Measurements from ENCODE around the gene MYO5C.
A peak's percentile ranks its signal among the peaks of the same experiment; 100 is the strongest.
"Not testable (repeated sequence)": the region's sequence is repeated elsewhere in the genome, so short reads cannot be mapped to it uniquely, and the experiment has no call there.

MYO5C gene

DNA sequence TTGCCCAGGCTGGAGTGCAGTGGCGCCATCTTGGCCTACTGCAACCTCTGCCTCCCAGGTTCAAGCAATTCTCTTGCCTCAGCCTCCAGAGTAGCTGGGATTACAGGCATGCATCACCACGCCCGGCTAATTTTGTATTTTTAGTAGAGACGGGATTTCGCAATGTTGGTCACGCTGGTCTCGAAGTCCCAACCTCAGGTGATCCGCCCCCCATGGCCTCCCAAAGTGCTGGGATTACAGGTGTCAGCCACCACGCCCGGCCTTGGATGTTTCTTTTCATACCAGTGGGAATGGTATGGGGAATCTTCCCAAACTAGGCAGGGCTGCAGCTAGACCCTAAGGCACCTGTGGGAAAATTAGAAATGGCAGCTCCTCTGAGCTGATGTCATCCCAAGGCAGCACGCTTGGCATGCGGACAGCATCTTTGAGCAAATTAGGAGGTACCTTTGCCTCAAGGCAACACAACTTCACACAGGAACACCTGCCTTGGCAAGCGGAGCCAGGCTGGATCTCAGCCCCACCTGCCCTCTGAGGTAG, 56.5 kb downstream of the MYO5C start:
- not testable (repeated sequence) for DNase-seq (ENCODE audit: low read depth)

DNA sequence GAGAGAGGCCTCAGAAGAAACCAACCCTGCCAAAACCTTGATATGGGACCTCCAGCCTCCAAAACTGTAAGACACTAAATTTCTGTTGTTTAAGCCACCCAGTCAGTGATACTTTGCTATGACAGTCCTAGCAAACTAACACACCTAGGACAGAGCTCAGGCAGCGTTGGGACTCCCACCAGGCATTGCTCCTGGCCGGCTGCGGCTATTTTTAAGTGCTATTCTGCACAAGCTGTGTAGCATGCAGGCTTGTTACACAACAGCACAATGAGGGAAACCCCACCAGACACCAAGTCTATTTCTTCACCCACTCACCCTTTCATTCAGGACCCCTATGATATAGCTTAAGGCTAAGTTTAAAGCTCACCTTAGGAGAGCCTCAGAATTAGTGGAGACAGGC, 57.5 kb downstream of the MYO5C start:
- DNase-seq (ENCODE audit: low read depth): no peak

DNA sequence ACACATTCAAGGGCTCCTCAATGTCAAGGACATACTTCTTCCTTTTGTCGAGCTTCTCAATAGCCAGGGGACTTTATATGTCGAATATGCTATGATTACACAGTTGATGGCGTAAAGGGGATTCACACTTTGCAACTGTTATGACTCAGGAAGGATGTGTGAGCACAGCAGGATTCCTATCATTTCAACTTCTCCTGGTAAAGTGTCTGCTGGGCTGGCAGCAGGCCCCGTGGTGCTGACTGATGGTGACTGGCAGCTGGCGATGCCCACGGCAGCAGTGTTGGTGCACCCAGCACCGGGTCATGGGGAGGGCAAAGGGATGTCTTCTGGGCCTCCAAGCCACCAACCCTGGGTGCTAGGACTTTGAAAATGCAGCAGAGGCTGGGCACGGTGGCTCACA, 59.6 kb downstream of the MYO5C start:
- no peak for DNase-seq (ENCODE audit: low read depth)

DNA sequence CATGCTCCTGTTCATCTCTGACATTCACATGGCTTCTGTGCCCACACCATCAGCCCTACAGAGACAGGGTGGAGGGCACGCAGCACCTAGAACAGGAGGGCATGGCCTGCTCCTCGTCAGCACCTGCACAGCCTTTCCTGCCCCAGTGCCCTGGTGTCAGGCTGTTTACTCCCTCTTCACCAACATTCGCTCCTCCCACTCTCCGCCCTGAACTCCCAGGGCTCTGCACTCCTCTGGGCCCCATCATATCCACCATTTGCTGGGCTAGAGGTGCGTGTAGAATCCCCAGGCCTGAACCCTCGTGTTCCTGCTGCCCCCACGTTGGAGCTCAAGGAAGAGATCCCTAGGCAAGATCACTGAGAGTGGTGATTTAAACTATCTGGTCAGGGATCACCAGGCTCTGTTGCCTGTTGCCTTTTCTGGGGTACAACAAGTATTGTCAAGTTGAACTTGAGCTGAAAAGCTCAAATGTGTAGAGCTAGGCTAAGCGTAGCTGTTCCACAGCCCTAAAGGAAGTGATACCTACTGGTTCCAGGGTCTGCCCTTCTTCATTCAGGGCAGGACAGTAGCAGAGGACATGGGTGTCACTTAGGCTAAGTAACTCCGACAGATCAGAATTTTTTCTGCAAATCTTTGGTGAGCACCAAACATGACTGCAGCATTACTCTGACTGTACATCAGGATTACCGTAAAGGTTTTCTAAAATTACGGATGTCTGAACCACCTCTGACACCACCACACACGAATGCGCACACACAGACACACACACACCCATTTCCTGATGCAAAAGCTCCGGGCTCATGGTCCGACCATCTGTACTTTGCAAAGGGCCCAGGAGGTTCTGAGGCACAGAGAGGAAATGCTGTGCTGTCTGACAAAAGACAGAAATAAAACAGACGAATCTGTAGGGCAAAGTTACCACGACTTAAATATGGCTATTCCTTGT, 60.7 kb downstream of the MYO5C start:
- DNase-seq (ENCODE audit: low read depth): no peak

DNA sequence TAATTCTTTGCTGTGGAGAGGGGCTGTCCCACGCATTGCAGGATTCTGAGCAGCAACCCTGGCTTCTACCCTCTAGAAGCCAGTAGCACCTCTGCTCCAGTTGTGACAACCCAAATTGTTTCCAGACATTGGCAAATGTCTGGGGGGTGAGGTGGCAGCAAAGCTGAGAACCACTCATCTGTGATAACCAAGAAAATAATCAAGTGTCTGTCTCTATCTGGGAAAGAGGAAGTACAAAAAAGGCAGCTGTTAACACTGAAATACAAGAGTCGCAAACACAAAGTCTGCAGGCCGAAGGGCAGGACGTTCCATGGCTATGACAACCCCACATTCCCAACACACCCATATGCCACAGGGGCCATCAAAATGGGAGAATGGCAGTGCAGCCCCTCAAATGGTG, 62.2 kb downstream of the MYO5C start:
- DNase-seq (ENCODE audit: low read depth): no peak

DNA sequence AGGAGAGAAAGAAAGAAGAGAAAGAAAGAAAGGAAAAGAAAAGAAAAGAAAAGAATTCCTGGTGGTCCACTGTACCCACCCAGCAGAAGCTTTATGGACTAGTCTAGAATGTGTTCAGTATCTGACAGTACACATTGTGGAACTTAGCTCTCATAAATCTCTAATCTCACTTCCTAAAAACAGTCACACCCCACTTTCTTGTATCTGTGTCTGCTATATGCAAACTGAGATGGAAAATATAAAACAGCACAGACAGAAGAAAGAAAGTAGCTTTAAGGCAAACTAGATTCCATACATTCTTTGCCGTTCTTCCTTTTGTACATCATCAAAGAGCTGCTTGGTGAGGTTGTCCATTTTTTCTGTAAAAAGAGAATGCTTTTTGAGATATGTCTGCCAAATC, 63.3 kb downstream of the MYO5C start:
- no peak for DNase-seq (ENCODE audit: low read depth)

DNA sequence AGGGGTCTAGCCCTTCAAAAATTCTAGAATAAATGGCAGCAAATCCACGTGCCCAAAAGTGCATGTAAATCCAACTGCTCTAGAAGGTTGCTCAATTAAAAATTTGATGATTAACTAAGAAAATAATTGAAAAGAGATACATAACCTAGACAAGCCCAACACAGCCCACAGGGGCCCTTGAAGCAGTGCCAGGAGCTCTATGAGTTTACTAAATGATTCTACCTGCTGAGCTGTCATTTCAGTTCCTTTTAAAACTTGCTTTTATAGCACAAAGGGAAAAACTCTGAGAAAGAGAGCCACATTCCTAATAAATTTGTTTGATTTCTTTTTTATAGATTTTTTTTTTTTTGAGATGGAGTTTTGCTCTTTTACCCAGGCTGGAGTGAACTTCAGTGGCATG, 65.5 kb downstream of the MYO5C start:
- DNase-seq (ENCODE audit: low read depth): no peak

DNA sequence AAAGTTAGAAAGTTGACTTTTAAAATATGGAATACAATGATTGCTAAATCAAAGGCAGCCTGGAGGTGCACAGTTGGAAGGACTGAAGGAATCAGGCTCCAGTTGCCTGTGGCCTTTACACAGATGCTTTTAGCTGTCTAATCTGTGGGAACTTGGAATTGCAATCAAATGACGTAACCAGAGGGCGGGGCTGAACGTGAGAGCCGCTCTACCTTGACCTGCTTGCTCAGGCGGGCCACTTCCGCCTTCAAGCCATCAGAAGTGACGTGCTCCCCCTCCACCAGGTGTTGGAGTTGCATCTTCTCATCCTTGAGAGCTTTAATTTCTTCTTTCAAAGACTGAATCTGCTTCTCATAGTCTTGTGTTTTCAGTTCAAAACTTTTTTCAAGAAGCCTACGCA, 66.7 kb downstream of the MYO5C start:
- no peak for DNase-seq (ENCODE audit: low read depth)

DNA sequence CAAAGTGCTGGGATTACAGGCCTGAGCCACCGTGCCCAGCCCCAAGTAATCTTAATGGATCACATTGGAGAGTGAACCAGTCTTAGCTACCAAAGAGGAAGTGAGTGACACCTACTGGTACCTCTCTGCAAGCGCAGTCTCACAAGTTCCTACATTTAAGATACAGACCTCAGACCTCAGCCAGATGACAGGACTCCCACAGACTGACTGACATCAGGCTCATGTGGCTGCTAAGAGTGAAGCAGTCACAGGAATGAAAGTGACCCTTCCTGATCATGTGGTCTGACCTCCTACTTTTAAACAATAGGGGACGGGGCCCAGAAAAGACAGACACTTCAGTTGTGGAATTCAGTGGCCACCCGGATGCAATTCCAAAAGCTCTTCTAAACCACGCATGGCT, 68.1 kb downstream of the MYO5C start:
- peak; percentile 29 for DNase-seq (ENCODE audit: low read depth)

DNA sequence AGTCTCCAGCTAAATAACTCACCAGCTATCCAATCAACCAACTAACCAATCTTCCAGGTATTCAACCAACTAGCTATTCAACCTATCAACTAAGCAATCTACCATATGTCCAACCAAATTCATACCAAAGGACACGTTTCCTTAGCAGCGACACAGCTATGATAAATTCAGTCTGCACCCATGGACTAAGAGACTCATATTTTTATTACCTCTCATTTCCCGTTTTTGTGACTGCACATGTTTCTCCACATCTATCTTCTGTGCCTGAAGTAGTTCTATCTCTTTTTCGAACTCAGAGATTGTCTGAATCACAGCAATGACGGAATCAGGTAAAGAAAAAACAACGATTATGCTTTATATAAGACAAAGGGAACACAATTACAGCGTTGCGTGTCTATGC, 70.4 kb downstream of the MYO5C start:
- DNase-seq (ENCODE audit: low read depth): no peak

DNA sequence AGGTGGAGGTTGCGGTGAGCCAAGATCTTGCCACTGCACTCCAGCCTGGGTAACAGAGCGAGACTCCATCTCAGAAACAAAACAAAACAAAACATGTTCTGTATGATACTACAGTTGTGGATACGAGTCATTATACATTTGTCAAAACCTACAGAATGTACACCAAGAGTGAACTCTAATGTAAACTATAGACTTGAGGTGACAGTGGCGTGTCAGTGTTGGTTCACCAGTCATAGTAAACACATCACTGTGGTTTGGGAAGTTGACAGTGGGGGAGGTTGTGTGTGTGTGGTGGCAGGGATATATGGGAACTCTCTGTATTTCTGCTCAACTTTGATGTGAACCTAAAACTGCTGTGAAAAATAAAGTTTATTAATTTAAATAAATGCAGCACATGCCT, 71.4 kb downstream of the MYO5C start:
- DNase-seq (ENCODE audit: low read depth): no peak

DNA sequence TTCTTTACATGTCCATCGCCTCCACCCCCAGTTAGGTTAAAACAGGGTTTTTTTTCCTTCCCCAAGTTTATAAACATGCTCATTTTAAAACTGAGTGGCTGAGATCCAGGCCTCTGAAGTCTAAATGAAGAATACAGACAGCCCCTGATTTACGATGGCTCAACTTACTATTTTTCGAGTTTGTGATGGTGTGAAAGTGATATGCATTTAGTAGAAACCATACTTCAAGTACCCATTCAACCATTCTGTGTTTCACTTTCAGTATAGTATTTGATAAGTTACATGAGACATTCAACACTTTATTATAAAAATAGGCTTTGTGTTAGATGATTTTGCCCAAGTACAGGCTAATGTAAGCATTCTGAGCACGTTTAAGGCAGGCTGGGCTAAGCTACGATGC, 73.9 kb downstream of the MYO5C start:
- no peak for DNase-seq (ENCODE audit: low read depth)

DNA sequence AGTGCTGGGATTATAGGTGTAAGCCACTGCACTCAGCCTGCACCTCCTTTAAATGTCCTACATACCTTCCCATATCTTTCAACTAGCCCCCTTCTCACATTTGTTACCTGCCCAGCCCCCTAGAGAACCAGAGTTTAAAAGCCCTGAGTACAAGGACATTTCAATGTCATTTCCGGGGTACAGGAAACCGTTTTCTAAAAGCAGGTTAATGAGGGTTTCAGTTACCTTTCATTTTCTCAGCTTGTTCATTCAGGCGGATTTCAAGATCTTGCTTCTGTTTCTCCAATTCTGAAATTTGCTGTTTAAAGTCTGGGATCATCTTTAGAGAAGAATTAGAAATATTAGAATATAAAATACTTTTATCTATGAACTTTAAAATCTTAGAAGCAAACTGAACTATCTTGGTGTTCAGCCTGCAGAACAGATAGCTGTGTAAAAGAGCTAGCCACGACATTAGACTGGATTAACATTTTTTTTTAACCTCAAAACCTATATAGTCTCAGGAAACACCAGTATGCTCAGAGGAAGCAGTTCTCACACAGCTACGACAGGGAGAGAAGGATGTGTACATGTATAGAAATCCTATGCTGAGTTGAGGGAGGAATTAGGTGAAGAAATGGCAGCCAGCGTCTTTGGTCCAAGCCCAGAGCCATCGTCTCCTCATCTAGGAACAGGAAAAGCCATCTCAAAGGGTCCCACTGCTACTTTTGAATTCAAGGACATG, 74.5 kb downstream of the MYO5C start:
- no peak for DNase-seq (ENCODE audit: low read depth)

DNA sequence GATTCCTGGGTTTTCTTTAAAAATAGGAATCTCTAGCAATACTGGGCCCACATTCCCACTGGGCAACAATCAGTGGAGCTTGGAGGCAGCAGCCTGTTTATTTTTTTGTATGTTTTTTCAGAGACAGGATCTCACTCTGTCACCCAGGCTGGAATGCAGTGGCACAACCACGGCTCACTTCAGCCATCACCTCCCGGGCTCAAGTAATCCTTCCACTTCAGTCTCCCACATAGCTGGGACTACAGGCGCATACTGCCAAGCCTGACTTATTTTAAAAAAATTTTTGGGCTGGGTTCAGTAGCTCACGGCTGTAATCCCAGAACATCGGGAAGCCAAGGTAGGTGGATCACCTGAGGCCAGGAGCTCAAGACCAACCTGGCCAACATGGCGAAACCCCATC, 75.4 kb downstream of the MYO5C start:
- no peak for DNase-seq (ENCODE audit: low read depth)

DNA sequence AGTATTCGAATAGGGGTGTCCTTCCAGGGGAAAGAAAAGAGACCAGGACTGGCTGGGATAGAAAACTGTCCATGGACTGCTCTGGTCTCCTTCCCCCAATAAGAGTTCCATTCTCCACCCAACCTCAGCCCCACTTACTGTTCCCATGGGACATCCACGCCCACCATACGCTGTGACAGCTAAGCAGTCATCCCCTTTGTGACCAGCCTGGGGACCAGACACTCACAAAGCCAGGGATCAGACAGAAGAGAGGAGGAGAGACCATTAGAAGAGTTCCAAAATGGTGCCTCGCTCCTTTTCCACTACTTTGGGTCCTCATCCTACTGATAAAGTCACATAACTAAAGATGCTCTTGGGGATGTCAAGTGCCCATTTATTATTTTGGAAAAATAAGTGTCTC, 76.8 kb downstream of the MYO5C start:
- DNase-seq (ENCODE audit: low read depth): no peak

DNA sequence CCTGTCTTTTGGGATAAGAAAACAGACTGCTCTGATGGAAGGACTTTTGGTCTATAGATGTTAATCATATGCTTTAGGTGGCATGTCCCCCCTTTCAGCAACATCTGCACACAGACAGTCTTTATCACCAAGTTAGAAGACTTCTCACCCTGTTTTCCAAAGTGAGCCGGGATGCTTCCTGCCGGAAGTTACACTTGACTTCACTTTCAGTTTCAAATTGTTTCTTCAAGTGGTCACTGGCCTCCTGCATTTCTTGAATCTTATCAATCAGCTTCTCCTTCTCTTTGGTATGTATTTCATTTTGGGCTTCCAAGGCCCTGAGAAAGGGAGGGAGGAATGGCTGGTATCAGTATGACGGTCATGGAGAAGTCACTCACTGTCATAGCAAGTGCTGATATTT, 77.2 kb downstream of the MYO5C start:
- DNase-seq (ENCODE audit: low read depth): no peak

DNA sequence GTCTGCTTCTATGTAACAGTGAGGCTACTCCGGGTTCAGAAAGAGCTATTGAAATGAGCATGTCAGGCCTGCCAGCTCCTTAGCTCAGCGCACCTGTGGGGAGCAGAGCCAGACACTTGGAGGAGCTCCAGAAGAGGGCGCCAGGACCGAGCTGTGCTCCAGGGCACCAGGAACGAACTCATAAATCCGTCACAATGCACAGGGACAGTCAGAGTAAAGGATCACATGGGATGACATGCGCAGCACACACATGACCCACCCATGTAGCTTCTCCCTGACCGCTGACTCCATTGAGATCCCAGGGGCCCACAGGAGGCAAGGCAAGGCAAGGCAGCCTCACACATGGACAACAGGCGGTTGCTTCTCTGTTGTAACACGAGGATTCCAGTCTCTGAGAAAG, 78.4 kb downstream of the MYO5C start:
- no peak for DNase-seq (ENCODE audit: low read depth)

DNA sequence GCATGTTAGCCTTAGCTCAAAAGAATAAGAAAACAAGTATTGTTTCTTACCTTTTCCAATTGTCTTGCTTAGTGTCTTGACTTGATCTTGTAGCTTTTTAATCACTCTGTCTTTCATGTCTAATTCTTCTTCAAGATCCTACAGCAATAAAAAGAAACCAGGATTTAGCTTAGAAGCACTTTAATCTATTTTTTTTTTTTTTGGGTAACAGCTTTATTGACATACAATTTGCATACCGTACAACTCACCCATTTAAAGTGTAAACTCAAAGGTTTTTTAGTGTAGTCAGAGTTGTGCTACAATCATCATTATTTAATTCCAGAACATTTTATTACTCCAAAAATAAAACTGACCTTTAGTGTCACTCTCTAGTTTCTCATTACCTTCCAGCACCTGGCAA, 81.1 kb downstream of the MYO5C start:
- no peak for DNase-seq (ENCODE audit: low read depth)

DNA sequence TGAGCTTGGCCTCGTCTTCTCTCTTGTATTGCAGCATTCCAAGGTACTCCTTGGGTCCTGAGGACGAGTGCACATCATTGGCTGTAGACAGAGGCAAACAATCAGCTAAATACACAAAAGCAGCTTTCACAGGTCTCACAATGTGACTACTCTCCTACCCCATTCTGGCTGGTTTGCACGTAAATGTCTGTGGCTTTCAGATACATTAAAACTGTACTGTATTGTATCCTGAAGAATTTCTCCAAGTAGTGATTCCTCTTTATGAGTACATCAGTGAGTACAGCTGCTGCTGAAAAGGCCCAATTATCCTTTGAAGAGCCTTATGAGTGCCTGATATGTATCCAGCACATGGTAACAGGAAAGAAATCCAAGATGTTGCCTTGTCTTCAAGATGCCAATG, 82.4 kb downstream of the MYO5C start:
- DNase-seq (ENCODE audit: low read depth): no peak

DNA sequence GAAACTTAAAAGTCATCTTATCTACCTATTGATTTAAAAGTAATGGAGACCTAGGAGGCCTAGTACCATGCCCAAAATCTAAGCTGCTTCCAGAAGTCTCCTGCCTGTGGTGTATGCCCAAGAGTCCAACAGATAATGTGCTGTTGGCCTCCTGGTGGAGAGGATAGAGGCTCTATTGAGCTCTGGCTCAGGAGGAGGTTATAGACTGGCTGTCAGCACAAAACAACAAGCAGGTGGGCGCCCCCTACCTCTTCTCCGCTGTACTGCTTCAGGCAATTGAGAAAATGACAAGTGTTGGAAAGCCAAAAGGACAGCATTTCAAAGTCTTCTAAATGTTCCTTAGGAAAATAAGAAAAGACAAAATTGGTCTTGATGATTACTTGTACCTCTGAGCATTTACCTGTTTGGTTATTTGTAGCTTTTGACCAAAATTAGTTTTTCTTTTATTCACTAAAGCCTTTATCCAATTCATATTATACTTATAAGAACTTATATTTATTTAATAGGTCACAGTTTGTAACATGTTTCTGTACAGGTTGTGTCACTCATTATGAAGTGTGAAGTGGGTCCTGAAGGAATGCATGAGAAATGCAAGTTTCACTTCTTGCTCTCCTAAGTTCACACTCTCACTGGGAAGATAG, 87.2 kb downstream of the MYO5C start:
- DNase-seq (ENCODE audit: low read depth): peak; percentile 62

DNA sequence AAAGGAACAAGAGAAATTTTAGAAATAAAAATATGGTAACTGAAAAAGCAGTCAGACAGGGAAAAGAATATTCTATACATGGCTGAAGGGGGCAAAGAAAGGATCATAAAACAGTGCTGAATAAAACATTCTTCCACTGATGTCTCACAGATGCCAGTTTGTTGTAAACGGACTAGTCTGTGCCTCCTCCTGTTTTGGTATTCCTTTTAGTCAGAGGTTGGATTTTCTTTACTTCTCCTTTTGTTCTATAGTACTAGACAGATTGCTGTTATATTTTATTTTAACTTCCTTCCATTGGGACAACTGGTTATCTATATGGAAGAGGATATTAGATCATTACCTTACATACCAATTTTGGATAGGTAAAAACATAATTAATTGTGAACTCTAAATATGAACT, 88.4 kb downstream of the MYO5C start:
- no peak for DNase-seq (ENCODE audit: low read depth)

DNA sequence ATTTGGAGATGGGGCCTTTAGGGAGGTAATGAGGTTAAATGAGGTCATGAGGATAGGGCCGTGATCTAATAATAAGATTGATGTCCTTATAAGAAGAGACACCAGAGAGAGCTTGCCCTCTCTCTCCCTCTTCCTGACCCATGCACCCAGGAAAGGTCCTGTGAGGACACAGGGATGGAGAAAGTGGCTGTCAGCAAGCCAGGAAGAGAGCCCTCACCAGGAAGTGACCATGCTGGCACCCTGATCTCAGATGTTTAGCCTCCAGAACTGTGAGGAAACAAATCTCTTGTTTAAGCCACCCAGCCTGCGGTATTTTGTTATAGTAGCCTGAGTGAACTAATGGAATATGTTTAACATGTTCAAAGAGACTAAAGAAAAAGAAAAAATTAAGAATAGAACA, 89.2 kb downstream of the MYO5C start:
- DNase-seq (ENCODE audit: low read depth): no peak

DNA sequence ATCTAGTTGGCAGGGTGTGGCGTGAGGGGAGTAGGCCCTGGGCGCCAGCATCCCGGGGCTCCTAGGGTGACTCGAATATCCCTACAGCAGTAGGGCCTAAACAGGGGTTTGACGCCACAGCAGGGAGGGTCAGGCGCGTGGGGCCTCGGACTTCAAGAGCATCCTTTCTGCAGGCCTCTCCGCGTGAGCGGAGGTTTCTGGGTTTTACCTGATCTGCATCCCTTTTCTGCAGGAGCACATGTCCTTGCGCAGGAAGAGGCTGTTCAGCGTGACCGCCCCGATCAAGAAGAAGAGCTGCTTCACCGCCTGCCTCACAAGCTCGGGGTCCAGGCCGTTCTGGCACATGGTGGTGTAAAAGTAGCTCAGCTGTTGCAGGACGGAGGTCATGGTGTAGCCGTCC, 90.9 kb downstream of the MYO5C start:
- no peak for DNase-seq (ENCODE audit: low read depth)

Measured in stimulated activated CD8-positive, alpha-beta memory T cell treated with anti-CD3 and anti-CD28 coated beads, Interleukin-12 subunit alpha, Interleukin-12 subunit beta, amount 100 ng/mL, for 1 hour (primary cell).